Brain microvascular endothelial cell (primary cell): ENCODE measurements around the gene ECM2.

Experiments
- DNase-seq: peaks from one replicate; pipeline ENCODE4 v3.0.0-alpha.2; 2020
- H3K27ac ChIP-seq: fragments of 250-450 bp; sonication (Bioruptor Pico); 2 replicates; pipeline ENCODE4 v1.5.1; 2020; ENCODE audit warnings: mild to moderate bottlenecking, moderate library complexity
- H3K27me3 ChIP-seq: fragments of 250-450 bp; sonication (Bioruptor Pico); replicated peaks from 2 replicates; pipeline ENCODE4 v1.5.1; 2020; ENCODE audit warnings: mild to moderate bottlenecking
- H3K36me3 ChIP-seq: fragments of 250-450 bp; sonication (Bioruptor Pico); replicated peaks from 2 replicates; pipeline ENCODE4 v1.5.1; 2020; ENCODE audit warnings: mild to moderate bottlenecking
- H3K4me3 ChIP-seq: 2 replicates; pipeline ENCODE4 v1.5.1; 2011; ENCODE audit warnings: low read depth, mild to moderate bottlenecking, control low read depth, low read length, moderate library complexity
- in situ Hi-C: cut with HindIII; loops from 2 replicates; pipeline ENCODE4 v1.10.0; 2017; ENCODE audit warnings: low sequenced_read_pairs, low pct_ligation_motif_present
- TF ChIP-seq, protein P1 (sequence below): IDR thresholded peaks from 2 replicates; pipeline ENCODE4 v1.5.1; 2011; ENCODE audit warnings: low read depth, mild to moderate bottlenecking, moderate library complexity, low read length, control low read depth, inconsistent platforms; ENCODE audit errors: missing control alignments

ECM2 gene

DNA sequence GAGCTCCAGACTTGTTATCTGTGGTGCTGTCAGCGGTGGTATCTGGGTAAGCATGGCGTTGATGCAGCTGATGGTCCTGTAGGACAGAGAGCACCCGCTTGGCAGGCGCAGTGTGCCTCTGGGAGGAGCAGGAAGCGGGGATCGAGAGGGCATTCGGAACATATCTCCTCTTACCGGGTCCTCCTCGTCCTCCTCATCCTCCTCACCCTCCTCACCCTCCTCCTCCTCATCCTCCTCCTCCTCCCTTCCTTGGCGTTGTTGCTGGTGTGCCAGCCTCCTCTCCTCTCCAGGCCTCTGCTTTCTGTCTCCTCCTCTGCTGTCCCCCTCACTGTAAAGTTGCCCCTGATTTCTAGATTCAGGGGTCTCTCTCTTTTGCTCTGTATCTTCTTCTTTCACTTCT, 21.2 kb downstream of the ECM2 start:
- in situ Hi-C loops: no loop called here
- Histone ChIP-seq H3K27ac (no peak overlapping the region), H3K4me3 (no peak overlapping the region), H3K36me3 (no peaks in the 10 kb centered on the region), H3K27me3 (no peaks in the 10 kb centered on the region)
- TF ChIP-seq, protein P1, sequence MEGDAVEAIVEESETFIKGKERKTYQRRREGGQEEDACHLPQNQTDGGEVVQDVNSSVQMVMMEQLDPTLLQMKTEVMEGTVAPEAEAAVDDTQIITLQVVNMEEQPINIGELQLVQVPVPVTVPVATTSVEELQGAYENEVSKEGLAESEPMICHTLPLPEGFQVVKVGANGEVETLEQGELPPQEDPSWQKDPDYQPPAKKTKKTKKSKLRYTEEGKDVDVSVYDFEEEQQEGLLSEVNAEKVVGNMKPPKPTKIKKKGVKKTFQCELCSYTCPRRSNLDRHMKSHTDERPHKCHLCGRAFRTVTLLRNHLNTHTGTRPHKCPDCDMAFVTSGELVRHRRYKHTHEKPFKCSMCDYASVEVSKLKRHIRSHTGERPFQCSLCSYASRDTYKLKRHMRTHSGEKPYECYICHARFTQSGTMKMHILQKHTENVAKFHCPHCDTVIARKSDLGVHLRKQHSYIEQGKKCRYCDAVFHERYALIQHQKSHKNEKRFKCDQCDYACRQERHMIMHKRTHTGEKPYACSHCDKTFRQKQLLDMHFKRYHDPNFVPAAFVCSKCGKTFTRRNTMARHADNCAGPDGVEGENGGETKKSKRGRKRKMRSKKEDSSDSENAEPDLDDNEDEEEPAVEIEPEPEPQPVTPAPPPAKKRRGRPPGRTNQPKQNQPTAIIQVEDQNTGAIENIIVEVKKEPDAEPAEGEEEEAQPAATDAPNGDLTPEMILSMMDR: no peak
- no peak for DNase-seq

DNA sequence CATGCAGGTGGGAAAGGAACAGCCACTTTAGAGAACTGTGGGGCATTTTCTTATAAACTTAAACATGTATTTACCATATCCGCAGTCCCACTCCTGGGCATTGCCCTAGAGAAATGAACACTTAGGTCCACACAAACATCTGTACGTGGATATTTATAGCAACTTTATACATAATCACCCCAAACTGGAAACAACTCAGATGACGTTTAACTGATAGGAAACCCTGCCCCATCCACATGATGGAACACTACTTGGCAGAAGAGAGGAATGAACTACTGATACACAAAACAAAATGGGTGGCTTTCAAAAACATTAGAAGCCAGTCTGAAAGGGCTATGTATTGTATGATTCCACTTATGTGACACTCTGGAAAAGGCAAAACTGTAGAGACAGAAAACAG, 22.4 kb downstream of the ECM2 start:
- DNase-seq: no peak
- TF ChIP-seq, protein P1: no peak
- Histone ChIP-seq H3K4me3 (no peak overlapping the region), H3K27ac (no peak overlapping the region), H3K36me3 (no peaks in the 10 kb centered on the region), H3K27me3 (no peaks in the 10 kb centered on the region)
- in situ Hi-C loops: no loop called here

- in situ Hi-C loops: no loop called here
- TF ChIP-seq, protein P1: no peak
- no peaks in the 10 kb centered on the region for H3K36me3 ChIP-seq
- no peaks in the 10 kb centered on the region for H3K27me3 ChIP-seq
- H3K4me3 ChIP-seq: no peak overlapping the region
- no peak for DNase-seq
- H3K27ac ChIP-seq: no peak overlapping the region
Observed at GRCh38 chr9:92512622-92513021, 23.2 kb downstream of the ECM2 start.

- H3K36me3 ChIP-seq: no peaks in the 10 kb centered on the region
- in situ Hi-C loops: no loop called here
- H3K4me3 ChIP-seq: no peak overlapping the region
- DNase-seq: no peak
- TF ChIP-seq, protein P1: no peak
- H3K27me3 ChIP-seq: no peaks in the 10 kb centered on the region
- no peak overlapping the region for H3K27ac ChIP-seq
Observed at GRCh38 chr9:92510747-92511146, 25.0 kb downstream of the ECM2 start.

GRCh38 chr9:92509050-92509449, 26.7 kb downstream of the ECM2 start:
- in situ Hi-C loops: no loop called here
- no peaks in the 10 kb centered on the region for H3K36me3 ChIP-seq
- DNase-seq: no peak
- TF ChIP-seq, protein P1: no peak
- no peak overlapping the region for H3K4me3 ChIP-seq
- no peaks in the 10 kb centered on the region for H3K27me3 ChIP-seq
- H3K27ac ChIP-seq: no peak overlapping the region

DNA sequence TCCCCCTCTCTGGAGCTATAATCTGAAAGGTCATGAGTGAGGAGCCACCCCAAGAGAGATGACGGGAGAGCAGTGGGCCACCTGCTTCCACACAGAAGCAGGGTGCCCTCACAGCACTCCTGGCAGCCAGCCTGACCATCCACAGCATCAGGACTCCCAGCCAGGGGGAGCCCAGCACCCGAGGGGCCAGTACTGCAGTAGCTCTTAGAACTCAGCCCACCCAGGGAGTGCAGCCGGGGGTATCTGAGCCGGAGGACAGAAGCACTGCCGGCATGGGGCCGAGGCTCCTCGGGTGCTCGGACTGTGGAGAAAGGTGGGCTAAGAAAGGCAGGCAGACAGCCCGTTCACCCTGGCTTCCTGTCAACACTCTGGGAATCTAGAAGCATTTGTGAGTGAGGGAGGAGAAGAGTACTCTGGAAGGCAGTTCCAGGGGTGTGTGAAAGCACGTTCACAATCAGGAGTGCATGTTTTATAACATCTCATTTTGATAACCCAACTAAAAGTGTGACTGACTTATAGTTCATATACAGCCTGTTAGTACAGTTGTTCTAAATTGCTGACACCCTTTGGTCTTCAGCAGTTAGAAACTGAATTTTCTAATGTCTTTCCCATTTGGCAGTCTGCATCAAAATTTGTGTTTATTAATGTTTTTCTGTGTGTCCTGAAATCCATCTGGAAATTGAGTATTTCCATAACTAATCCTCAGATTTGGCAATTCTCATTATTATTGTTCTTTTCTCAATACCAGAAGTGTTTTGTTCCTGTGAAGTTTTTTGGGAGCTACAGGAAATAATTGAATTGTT, 27.6 kb downstream of the ECM2 start:
- in situ Hi-C loops: no loop called here
- DNase-seq: no peak
- H3K27me3 ChIP-seq: no peaks in the 10 kb centered on the region

More for the DNA sequence above, 27.6 kb downstream of the ECM2 start:
- TF ChIP-seq, protein P1: peak; percentile 16
- Histone ChIP-seq H3K27ac (no peak overlapping the region), H3K36me3 (no peaks in the 10 kb centered on the region), H3K4me3 (no peak overlapping the region)
